ENCODE results near the gene SAP30.

DNA sequence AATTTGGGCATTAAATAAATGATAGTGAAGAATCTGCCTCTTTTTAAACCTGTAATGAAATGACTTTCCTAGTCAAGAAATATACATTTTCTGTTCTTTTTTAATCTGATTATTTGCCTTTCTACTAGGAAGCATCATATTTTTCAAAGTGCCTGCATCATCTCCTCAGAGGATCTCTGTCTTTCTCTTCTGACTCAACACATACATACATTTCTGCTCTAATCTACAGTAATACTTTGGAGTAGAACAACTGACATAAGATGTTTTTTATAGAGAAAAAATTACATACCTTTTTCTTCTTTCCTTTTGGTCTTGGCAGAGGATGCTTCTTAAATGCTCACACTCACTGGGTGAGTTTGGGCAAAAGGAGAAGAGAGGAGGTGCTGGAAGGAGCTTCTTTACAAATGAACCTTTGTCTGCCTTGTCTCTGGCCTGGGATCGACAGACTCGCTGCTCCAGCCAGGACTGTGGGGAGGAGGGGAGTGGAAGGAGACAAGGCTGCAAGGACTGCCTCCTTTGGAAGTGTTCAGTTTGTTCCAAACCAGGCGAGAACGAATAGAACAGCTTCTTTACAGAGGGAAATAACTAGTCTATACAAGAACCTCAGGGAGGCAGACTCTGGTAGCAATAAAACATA is 28.1 kb downstream of the SAP30 start, which contains the start of gene SCRG1:
- no peak for TF ChIP-seq POLR2A (IDR thresholded peaks at IDR 0.05)
- TF ChIP-seq, protein P1, sequence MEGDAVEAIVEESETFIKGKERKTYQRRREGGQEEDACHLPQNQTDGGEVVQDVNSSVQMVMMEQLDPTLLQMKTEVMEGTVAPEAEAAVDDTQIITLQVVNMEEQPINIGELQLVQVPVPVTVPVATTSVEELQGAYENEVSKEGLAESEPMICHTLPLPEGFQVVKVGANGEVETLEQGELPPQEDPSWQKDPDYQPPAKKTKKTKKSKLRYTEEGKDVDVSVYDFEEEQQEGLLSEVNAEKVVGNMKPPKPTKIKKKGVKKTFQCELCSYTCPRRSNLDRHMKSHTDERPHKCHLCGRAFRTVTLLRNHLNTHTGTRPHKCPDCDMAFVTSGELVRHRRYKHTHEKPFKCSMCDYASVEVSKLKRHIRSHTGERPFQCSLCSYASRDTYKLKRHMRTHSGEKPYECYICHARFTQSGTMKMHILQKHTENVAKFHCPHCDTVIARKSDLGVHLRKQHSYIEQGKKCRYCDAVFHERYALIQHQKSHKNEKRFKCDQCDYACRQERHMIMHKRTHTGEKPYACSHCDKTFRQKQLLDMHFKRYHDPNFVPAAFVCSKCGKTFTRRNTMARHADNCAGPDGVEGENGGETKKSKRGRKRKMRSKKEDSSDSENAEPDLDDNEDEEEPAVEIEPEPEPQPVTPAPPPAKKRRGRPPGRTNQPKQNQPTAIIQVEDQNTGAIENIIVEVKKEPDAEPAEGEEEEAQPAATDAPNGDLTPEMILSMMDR (IDR thresholded peaks at IDR 0.05), result no peak

Data from thyroid gland (tissue), 4 donors.